Smooth muscle cell (in vitro differentiated cells): ENCODE results near the gene CTIF. TPM values are rescaled to one million over a fixed set of nuclear protein-coding genes. Genes with fewer than 3 reads are reported as not detected.

Experiments used
- DNase-seq: peaks from one replicate; lab custom pipeline; 2025; ENCODE audit not compliant: unreplicated experiment; lab: John Stamatoyannopoulos, UW
- H2AFZ ChIP-seq: fragments of 200-600 bp; sonication (generic); 2 replicates; pipeline ENCODE4 v1.6.0; 2016; ENCODE audit warnings: antibody characterized with exemption, low read depth, mild to moderate bottlenecking
- H3F3A ChIP-seq: fragments of 200-600 bp; sonication (generic); 2 replicates; pipeline ENCODE4 v1.6.0; 2017; ENCODE audit warnings: antibody characterized with exemption, low read depth
- H3K27ac ChIP-seq: fragments of 200-600 bp; sonication (generic); 2 replicates; pipeline ENCODE4 v1.5.1; 2016; ENCODE audit warnings: low read depth, mild to moderate bottlenecking
- H3K27me3 ChIP-seq: fragments of 200-600 bp; sonication (generic); 2 replicates; pipeline ENCODE4 v1.6.1; 2016; ENCODE audit warnings: low read depth, mild to moderate bottlenecking
- H3K36me3 ChIP-seq: fragments of 200-600 bp; sonication (generic); 2 replicates; pipeline ENCODE4 v1.5.1; 2016; ENCODE audit warnings: low read depth
- H3K4me1 ChIP-seq: fragments of 200-600 bp; sonication (generic); 2 replicates; pipeline ENCODE4 v1.5.1; 2016; ENCODE audit warnings: low read depth
- H3K4me2 ChIP-seq: fragments of 200-600 bp; sonication (generic); 2 replicates; pipeline ENCODE4 v1.6.0; 2016; ENCODE audit warnings: mild to moderate bottlenecking
- H3K4me3 ChIP-seq: fragments of 200-600 bp; sonication (generic); 2 replicates; pipeline ENCODE4 v1.5.1; 2016; ENCODE audit warnings: mild to moderate bottlenecking
- H3K79me2 ChIP-seq: fragments of 200-600 bp; sonication (generic); 2 replicates; pipeline ENCODE4 v1.6.0; 2016; ENCODE audit warnings: low read depth, mild to moderate bottlenecking
- H3K9ac ChIP-seq: fragments of 200-600 bp; sonication (generic); 2 replicates; pipeline ENCODE4 v1.6.0; 2016; ENCODE audit warnings: low read depth
- H3K9me3 ChIP-seq: fragments of 200-600 bp; sonication (generic); replicated peaks from 2 replicates; pipeline ENCODE4 v1.5.1; 2016; ENCODE audit warnings: low read depth
- H4K20me1 ChIP-seq: fragments of 200-600 bp; sonication (generic); 2 replicates; pipeline ENCODE4 v1.6.0; 2016; ENCODE audit warnings: low read depth
- WGBS: methylation state at CpG from one replicate; pipeline ENCODE4 v1.1.7; 2016; ENCODE audit warnings: low lambda C conversion rate; 5-methylcytosine and 5-hydroxymethylcytosine counted together
- polyA plus RNA-seq: library from polyadenylated mRNA; unstranded; fragments of >200 nt; fragmentation: Nextera tagmentation; extraction: Ambion mirVana; gene quantifications from 2 replicates; pipeline ENCODE4 v1.2.1, GENCODE V29; 2016
- total RNA-seq: library from RNA; depleted of rRNA; stranded (reverse); fragments of >200 nt; gene quantifications from 2 replicates; pipeline ENCODE4 v1.2.3, GENCODE V29; 2014
- TF ChIP-seq, protein P1 (sequence below): fragments of 200-600 bp; sonication (generic); IDR thresholded peaks from 2 replicates; pipeline ENCODE4 v1.5.1; 2017; ENCODE audit warnings: borderline replicate concordance, mild to moderate bottlenecking, antibody characterized with exemption; ENCODE audit not compliant: insufficient read depth, poor library complexity, severe bottlenecking

Gene CTIF
- total and polyA plus RNA-seq, 2 experiments from 2014 or later = 22.2 to 25.3 TPM

- TF ChIP-seq, protein P1, sequence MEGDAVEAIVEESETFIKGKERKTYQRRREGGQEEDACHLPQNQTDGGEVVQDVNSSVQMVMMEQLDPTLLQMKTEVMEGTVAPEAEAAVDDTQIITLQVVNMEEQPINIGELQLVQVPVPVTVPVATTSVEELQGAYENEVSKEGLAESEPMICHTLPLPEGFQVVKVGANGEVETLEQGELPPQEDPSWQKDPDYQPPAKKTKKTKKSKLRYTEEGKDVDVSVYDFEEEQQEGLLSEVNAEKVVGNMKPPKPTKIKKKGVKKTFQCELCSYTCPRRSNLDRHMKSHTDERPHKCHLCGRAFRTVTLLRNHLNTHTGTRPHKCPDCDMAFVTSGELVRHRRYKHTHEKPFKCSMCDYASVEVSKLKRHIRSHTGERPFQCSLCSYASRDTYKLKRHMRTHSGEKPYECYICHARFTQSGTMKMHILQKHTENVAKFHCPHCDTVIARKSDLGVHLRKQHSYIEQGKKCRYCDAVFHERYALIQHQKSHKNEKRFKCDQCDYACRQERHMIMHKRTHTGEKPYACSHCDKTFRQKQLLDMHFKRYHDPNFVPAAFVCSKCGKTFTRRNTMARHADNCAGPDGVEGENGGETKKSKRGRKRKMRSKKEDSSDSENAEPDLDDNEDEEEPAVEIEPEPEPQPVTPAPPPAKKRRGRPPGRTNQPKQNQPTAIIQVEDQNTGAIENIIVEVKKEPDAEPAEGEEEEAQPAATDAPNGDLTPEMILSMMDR = no peak
- H4K20me1 ChIP-seq = no peaks in the 10 kb centered on the region
- peaks cover 37% of the 10 kb centered on the region for H3F3A ChIP-seq
- WGBS = 75% methylated on average over 5 of the region's 5 CpGs
- H3K79me2 ChIP-seq = peaks cover 15% of the 10 kb centered on the region
- no peak overlapping the region for H3K9ac ChIP-seq
- no peak overlapping the region for H3K4me2 ChIP-seq
- peak overlapping the region; percentile 97 for H3K27ac ChIP-seq
- H3K9me3 ChIP-seq = no peaks in the 10 kb centered on the region
- no peak overlapping the region for H3K4me3 ChIP-seq
- DNase-seq = no peak
- no peaks in the 10 kb centered on the region for H3K36me3 ChIP-seq
- H3K27me3 ChIP-seq = no peaks in the 10 kb centered on the region
- H2AFZ ChIP-seq = no peak overlapping the region
- peaks cover 41% of the 10 kb centered on the region for H3K4me1 ChIP-seq
These were observed 246.3 kb downstream of the CTIF start for GRCh38 chr18:48785091-48785614.

GRCh38 chr18:48785736-48786454 is 247.1 kb downstream of the CTIF start:
- Histone ChIP-seq H3K36me3 (no peaks in the 10 kb centered on the region), H3K4me3 (no peak overlapping the region), H3K79me2 (peaks cover 15% of the 10 kb centered on the region), H3K4me1 (peaks cover 33% of the 10 kb centered on the region), H3K9me3 (no peaks in the 10 kb centered on the region), H2AFZ (no peak overlapping the region), H3K9ac (no peak overlapping the region), H3K27ac (peak overlapping the region; percentile 97), H3K4me2 (no peak overlapping the region), H4K20me1 (no peaks in the 10 kb centered on the region), H3K27me3 (no peaks in the 10 kb centered on the region), H3F3A (peaks cover 30% of the 10 kb centered on the region)
- 86% methylated on average over 12 of the region's 12 CpGs for WGBS
- TF ChIP-seq, protein P1 = no peak
- DNase-seq = no peak

- Histone ChIP-seq H3K4me3 (no peak overlapping the region), H3K4me1 (peaks cover 26% of the 10 kb centered on the region), H2AFZ (no peak overlapping the region), H3K79me2 (peaks cover 16% of the 10 kb centered on the region), H3F3A (peaks cover 27% of the 10 kb centered on the region), H3K9ac (peak overlapping the region; percentile 15), H3K27ac (peak overlapping the region; percentile 97), H3K27me3 (no peaks in the 10 kb centered on the region), H3K4me2 (peak overlapping the region; percentile 51), H3K36me3 (no peaks in the 10 kb centered on the region), H4K20me1 (no peaks in the 10 kb centered on the region), H3K9me3 (no peaks in the 10 kb centered on the region)
- DNase-seq = no peak
- 37% methylated on average over 10 of the region's 10 CpGs for WGBS
- TF ChIP-seq, protein P1 = no peak
These were observed 247.8 kb downstream of the CTIF start for GRCh38 chr18:48786455-48787202.
